SK-N-SH (cell line): ENCODE results near the gene GSS. TPM values are rescaled to one million over a fixed set of nuclear protein-coding genes. Genes with fewer than 3 reads are reported as not detected.

Source experiments
- CTCF ChIA-PET: fragments of 300-600, 350-600 bp; formaldehyde crosslinking; extraction: SDS; loops from one replicate; lab custom pipeline; 2021; lab: Yijun Ruan, JAX
- POLR2A ChIA-PET: fragments of 350-600 bp; sonication (Branson Sonifier 250); formaldehyde crosslinking; extraction: SDS; loops from one replicate; lab custom pipeline; 2020; ENCODE audit warnings: antibody characterized with exemption, inconsistent platforms; lab: Yijun Ruan, JAX
- DNase-seq: peaks from one replicate; pipeline ENCODE4 v3.0.0; 2012
- H2AFZ ChIP-seq: fragments of 200-600 bp; sonication (generic); 2 replicates; pipeline ENCODE4 v1.8.1; 2016; ENCODE audit warnings: antibody characterized with exemption, mild to moderate bottlenecking, low read depth
- H3F3A ChIP-seq: fragments of 200-600 bp; sonication (generic); replicated peaks from 2 replicates; pipeline ENCODE3; 2016; ENCODE audit warnings: antibody characterized with exemption, mild to moderate bottlenecking; ENCODE audit not compliant: insufficient read depth
- H3K27ac ChIP-seq, 2 experiments: fragments of 200-500 bp in 1 of 2; fragments of 200-600 bp in 1 of 2; sonication (Bioruptor generic) in 1 of 2; sonication (generic), shearing (Covaris generic) in 1 of 2; 2 replicates each; pipeline versions ENCODE4 v1.5.1 to v1.6.1; 2014 to 2016; ENCODE audit warnings: low read depth in 2 of 2, inconsistent platforms in 1 of 2, low read length in 1 of 2, mild to moderate bottlenecking in 1 of 2, mixed read lengths in 1 of 2
- H3K27me3 ChIP-seq: fragments of 200-600 bp; sonication (generic), shearing (Covaris generic); 2 replicates; pipeline ENCODE4 v1.6.1; 2016; ENCODE audit warnings: mixed run types; ENCODE audit not compliant: insufficient read depth
- H3K36me3 ChIP-seq, 2 experiments: fragments of 200-500 bp in 1 of 2; fragments of 200-600 bp in 1 of 2; sonication (Bioruptor generic) in 1 of 2; sonication (generic) in 1 of 2; replicated peaks in 1 of 2; 2 replicates each; pipeline versions ENCODE3 to v1.5.1; 2014 to 2016; ENCODE audit warnings: low read length in 1 of 2, mild to moderate bottlenecking in 1 of 2; ENCODE audit not compliant: insufficient read depth in 2 of 2, control insufficient read depth in 1 of 2
- H3K4me1 ChIP-seq, 2 experiments: fragments of 200-500 bp in 1 of 2; fragments of 200-600 bp in 1 of 2; sonication (Bioruptor generic) in 1 of 2; sonication (generic), shearing (Covaris generic) in 1 of 2; 2 replicates each; pipeline versions ENCODE4 v1.5.1 to v1.6.1; 2014 to 2016; ENCODE audit warnings: low read depth in 1 of 2, low read length in 1 of 2, mixed run types in 1 of 2; ENCODE audit not compliant: insufficient read depth in 2 of 2, control insufficient read depth in 1 of 2
- H3K4me2 ChIP-seq: fragments of 200-600 bp; sonication (generic), shearing (Covaris generic); 2 replicates; pipeline ENCODE4 v1.6.1; 2017; ENCODE audit warnings: mixed run types
- H3K4me3 ChIP-seq, 2 experiments: fragments of 200-500 bp in 1 of 2; fragments of 200-600 bp in 1 of 2; sonication (Bioruptor generic) in 1 of 2; sonication (generic), shearing (Covaris generic) in 1 of 2; 2 replicates each; pipeline versions ENCODE4 v1.5.1 to v1.8.1; 2014 to 2016; ENCODE audit warnings: low read depth in 2 of 2, inconsistent platforms in 1 of 2, low read length in 1 of 2, mild to moderate bottlenecking in 1 of 2, mixed read lengths in 1 of 2, moderate library complexity in 1 of 2
- H3K79me2 ChIP-seq: fragments of 200-600 bp; sonication (generic); 2 replicates; pipeline ENCODE4 v1.8.1; 2017; ENCODE audit warnings: mild to moderate bottlenecking; ENCODE audit not compliant: insufficient read depth
- H3K9ac ChIP-seq: fragments of 200-600 bp; sonication (generic); 2 replicates; pipeline ENCODE4 v1.6.1; 2017; ENCODE audit warnings: mixed run types
- H3K9me2 ChIP-seq: fragments of 200-600 bp; sonication (generic); 2 replicates; pipeline ENCODE4 v1.6.1; 2017; ENCODE audit warnings: mixed run types
- H3K9me3 ChIP-seq: fragments of 200-600 bp; sonication (generic); 2 replicates; pipeline ENCODE4 v1.6.1; 2017; ENCODE audit warnings: mixed run types, mild to moderate bottlenecking, moderate library complexity
- H4K20me1 ChIP-seq: fragments of 200-600 bp; sonication (generic); 2 replicates; pipeline ENCODE4 v1.6.1; 2017; ENCODE audit warnings: mild to moderate bottlenecking, mixed run types; ENCODE audit not compliant: insufficient read depth
- CHD2 ChIP-seq: fragments of 150-350 bp; IDR thresholded peaks from 2 replicates; pipeline ENCODE4 v1.6.1; 2018; ENCODE audit warnings: low read length; ENCODE audit not compliant: partially characterized antibody
- ELF1 ChIP-seq: IDR thresholded peaks from 2 replicates; pipeline ENCODE4 v1.4.0; 2012
- FOSL2 ChIP-seq: IDR thresholded peaks from 2 replicates; pipeline ENCODE4 v1.4.0; 2012; ENCODE audit warnings: low read depth, mild to moderate bottlenecking, moderate library complexity, borderline replicate concordance
- FOXM1 ChIP-seq: IDR thresholded peaks from 2 replicates; pipeline ENCODE4 v1.4.0; 2012; ENCODE audit warnings: low read depth, mild to moderate bottlenecking
- GABPA ChIP-seq: IDR thresholded peaks from 2 replicates; pipeline ENCODE4 v1.4.0; 2012; ENCODE audit warnings: low read depth, mild to moderate bottlenecking
- NFIC ChIP-seq: IDR thresholded peaks from 2 replicates; pipeline ENCODE4 v1.4.0; 2012; ENCODE audit warnings: borderline replicate concordance
- NRF1 ChIP-seq: IDR thresholded peaks from 2 replicates; pipeline ENCODE4 v1.6.1; 2012; ENCODE audit warnings: low read depth, mild to moderate bottlenecking, low read length
- POLR2AphosphoS5 ChIP-seq: IDR thresholded peaks from 2 replicates; pipeline ENCODE4 v1.6.1; 2012; ENCODE audit warnings: low read depth, low read length
- RFX5 ChIP-seq: IDR thresholded peaks from 2 replicates; pipeline ENCODE4 v1.6.1; 2012; ENCODE audit warnings: mild to moderate bottlenecking, improper control_type of control experiment, low read length
- SMC3 ChIP-seq: IDR thresholded peaks from 2 replicates; pipeline ENCODE4 v1.6.1; 2012; ENCODE audit warnings: low read depth, low read length, improper control_type of control experiment
- TEAD4 ChIP-seq: IDR thresholded peaks from 2 replicates; pipeline ENCODE4 v1.4.0; 2012; ENCODE audit warnings: mild to moderate bottlenecking, borderline replicate concordance; ENCODE audit not compliant: insufficient read depth
- YY1 ChIP-seq: IDR thresholded peaks from 2 replicates; pipeline ENCODE4 v1.4.0; 2012; ENCODE audit warnings: low read depth, mild to moderate bottlenecking
- WGBS: methylation state at CpG from one replicate; pipeline ENCODE4 v1.1.6; 2017; ENCODE audit warnings: low lambda C conversion rate; 5-methylcytosine and 5-hydroxymethylcytosine counted together
- polyA plus RNA-seq, 3 experiments: library from polyadenylated mRNA; depleted of rRNA; stranded (reverse); fragments of >200 nt; gene quantifications; 2 replicates each; pipeline ENCODE4 v1.2.3, GENCODE V29; 2012
- TF ChIP-seq, protein P1 (sequence below): IDR thresholded peaks from 2 replicates; pipeline ENCODE4 v1.4.0; 2012; ENCODE audit warnings: low read depth, borderline replicate concordance
- TF ChIP-seq, protein P2 (sequence below): IDR thresholded peaks from 2 replicates; pipeline ENCODE4; 2012
- TF ChIP-seq, protein P3 (sequence below): fragments of 200-600 bp; sonication (generic); IDR thresholded peaks from 2 replicates; pipeline ENCODE4 v1.6.1; 2017; ENCODE audit warnings: antibody characterized with exemption, mild to moderate bottlenecking, moderate library complexity
- TF ChIP-seq, protein P4 (sequence below): IDR thresholded peaks from 2 replicates; pipeline ENCODE4 v1.6.1; 2012; ENCODE audit warnings: mild to moderate bottlenecking, low read depth, low read length, moderate library complexity

The GSS gene
- polyA plus RNA-seq, 1 of the 3 experiments (the other 2 are of a cell fraction): 95.6 TPM

DNA sequence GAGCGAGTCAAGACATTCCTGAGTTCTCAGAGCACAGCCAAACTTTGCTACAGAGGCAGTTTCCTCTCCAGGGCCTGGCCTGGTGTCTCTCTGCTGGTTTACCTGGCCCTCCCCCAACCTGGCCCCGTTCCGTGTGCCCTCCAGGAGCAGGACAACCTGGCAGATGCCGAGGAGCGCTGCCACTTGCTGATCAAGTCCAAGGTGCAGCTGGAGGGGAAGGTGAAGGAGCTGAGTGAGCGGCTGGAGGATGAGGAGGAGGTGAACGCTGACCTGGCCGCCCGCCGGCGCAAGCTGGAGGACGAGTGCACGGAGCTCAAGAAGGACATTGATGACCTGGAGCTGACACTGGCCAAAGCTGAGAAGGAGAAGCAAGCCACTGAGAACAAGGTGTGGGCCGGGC is 39.6 kb upstream of the GSS start:
- H3F3A ChIP-seq: no peaks in the 10 kb centered on the region
- no peaks in the 10 kb centered on the region for H3K9me3 ChIP-seq
- no peak for DNase-seq
- ChIA-PET CTCF (no interaction called here), POLR2A (no interaction called here)
- H3K9me2 ChIP-seq: no peaks in the 10 kb centered on the region
- H4K20me1 ChIP-seq: no peaks in the 10 kb centered on the region
- no peak overlapping the region for H3K4me3 ChIP-seq
- no peaks in the 10 kb centered on the region for H3K4me1 ChIP-seq
- 96% methylated on average over 12 of the region's 14 CpGs for WGBS
- no peak overlapping the region for H3K9ac ChIP-seq
- H3K27me3 ChIP-seq: no peaks in the 10 kb centered on the region
- peaks cover 0 to 45% of the 10 kb centered on the region in 2 experiments for H3K36me3 ChIP-seq
- no peak overlapping the region for H3K27ac ChIP-seq
- H3K4me2 ChIP-seq: no peak overlapping the region
- H3K79me2 ChIP-seq: no peaks in the 10 kb centered on the region
- H2AFZ ChIP-seq: no peak overlapping the region
- no peak for TF ChIP-seq FOSL2
- no peak for TF ChIP-seq RFX5
- no peak for TF ChIP-seq FOXM1
- TF ChIP-seq NFIC: no peak
- no peak for TF ChIP-seq SMC3
- no peak for TF ChIP-seq TEAD4
- no peak for TF ChIP-seq POLR2AphosphoS5
- TF ChIP-seq GABPA: no peak
- TF ChIP-seq, protein P1, sequence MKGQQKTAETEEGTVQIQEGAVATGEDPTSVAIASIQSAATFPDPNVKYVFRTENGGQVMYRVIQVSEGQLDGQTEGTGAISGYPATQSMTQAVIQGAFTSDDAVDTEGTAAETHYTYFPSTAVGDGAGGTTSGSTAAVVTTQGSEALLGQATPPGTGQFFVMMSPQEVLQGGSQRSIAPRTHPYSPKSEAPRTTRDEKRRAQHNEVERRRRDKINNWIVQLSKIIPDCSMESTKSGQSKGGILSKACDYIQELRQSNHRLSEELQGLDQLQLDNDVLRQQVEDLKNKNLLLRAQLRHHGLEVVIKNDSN: no peak
- no peak for TF ChIP-seq ELF1
- TF ChIP-seq YY1: no peak
- TF ChIP-seq CHD2: no peak
- TF ChIP-seq, protein P2, sequence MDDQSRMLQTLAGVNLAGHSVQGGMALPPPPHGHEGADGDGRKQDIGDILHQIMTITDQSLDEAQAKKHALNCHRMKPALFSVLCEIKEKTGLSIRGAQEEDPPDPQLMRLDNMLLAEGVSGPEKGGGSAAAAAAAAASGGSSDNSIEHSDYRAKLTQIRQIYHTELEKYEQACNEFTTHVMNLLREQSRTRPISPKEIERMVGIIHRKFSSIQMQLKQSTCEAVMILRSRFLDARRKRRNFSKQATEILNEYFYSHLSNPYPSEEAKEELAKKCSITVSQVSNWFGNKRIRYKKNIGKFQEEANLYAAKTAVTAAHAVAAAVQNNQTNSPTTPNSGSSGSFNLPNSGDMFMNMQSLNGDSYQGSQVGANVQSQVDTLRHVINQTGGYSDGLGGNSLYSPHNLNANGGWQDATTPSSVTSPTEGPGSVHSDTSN: no peak
- TF ChIP-seq, protein P3, sequence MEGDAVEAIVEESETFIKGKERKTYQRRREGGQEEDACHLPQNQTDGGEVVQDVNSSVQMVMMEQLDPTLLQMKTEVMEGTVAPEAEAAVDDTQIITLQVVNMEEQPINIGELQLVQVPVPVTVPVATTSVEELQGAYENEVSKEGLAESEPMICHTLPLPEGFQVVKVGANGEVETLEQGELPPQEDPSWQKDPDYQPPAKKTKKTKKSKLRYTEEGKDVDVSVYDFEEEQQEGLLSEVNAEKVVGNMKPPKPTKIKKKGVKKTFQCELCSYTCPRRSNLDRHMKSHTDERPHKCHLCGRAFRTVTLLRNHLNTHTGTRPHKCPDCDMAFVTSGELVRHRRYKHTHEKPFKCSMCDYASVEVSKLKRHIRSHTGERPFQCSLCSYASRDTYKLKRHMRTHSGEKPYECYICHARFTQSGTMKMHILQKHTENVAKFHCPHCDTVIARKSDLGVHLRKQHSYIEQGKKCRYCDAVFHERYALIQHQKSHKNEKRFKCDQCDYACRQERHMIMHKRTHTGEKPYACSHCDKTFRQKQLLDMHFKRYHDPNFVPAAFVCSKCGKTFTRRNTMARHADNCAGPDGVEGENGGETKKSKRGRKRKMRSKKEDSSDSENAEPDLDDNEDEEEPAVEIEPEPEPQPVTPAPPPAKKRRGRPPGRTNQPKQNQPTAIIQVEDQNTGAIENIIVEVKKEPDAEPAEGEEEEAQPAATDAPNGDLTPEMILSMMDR: no peak
- TF ChIP-seq, protein P4, sequence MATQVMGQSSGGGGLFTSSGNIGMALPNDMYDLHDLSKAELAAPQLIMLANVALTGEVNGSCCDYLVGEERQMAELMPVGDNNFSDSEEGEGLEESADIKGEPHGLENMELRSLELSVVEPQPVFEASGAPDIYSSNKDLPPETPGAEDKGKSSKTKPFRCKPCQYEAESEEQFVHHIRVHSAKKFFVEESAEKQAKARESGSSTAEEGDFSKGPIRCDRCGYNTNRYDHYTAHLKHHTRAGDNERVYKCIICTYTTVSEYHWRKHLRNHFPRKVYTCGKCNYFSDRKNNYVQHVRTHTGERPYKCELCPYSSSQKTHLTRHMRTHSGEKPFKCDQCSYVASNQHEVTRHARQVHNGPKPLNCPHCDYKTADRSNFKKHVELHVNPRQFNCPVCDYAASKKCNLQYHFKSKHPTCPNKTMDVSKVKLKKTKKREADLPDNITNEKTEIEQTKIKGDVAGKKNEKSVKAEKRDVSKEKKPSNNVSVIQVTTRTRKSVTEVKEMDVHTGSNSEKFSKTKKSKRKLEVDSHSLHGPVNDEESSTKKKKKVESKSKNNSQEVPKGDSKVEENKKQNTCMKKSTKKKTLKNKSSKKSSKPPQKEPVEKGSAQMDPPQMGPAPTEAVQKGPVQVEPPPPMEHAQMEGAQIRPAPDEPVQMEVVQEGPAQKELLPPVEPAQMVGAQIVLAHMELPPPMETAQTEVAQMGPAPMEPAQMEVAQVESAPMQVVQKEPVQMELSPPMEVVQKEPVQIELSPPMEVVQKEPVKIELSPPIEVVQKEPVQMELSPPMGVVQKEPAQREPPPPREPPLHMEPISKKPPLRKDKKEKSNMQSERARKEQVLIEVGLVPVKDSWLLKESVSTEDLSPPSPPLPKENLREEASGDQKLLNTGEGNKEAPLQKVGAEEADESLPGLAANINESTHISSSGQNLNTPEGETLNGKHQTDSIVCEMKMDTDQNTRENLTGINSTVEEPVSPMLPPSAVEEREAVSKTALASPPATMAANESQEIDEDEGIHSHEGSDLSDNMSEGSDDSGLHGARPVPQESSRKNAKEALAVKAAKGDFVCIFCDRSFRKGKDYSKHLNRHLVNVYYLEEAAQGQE: no peak
- TF ChIP-seq NRF1: no peak
